ENCODE measurements around the gene LEMD2.

- TF ChIP-seq, protein P1, sequence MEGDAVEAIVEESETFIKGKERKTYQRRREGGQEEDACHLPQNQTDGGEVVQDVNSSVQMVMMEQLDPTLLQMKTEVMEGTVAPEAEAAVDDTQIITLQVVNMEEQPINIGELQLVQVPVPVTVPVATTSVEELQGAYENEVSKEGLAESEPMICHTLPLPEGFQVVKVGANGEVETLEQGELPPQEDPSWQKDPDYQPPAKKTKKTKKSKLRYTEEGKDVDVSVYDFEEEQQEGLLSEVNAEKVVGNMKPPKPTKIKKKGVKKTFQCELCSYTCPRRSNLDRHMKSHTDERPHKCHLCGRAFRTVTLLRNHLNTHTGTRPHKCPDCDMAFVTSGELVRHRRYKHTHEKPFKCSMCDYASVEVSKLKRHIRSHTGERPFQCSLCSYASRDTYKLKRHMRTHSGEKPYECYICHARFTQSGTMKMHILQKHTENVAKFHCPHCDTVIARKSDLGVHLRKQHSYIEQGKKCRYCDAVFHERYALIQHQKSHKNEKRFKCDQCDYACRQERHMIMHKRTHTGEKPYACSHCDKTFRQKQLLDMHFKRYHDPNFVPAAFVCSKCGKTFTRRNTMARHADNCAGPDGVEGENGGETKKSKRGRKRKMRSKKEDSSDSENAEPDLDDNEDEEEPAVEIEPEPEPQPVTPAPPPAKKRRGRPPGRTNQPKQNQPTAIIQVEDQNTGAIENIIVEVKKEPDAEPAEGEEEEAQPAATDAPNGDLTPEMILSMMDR (tag by site-specific recombination; IDR thresholded peaks at IDR 0.05), result no peak
- no peak for TF ChIP-seq ZNF692 (tag by site-specific recombination; IDR thresholded peaks at IDR 0.05)
- no peak for TF ChIP-seq IKZF3 (tag by site-specific recombination; IDR thresholded peaks at IDR 0.05)
- TF ChIP-seq PBX3 (CRISPR knock-in tag; IDR thresholded peaks at IDR 0.05), result no peak
- no peak for TF ChIP-seq ZBTB1 (tag by site-specific recombination; IDR thresholded peaks at IDR 0.05)
Observed at GRCh38 chr6:33819021-33819420, 30.1 kb upstream of the LEMD2 start.

Data from HEK293 (cell line).